ENCODE measurements around the gene CCDC40.

DNA sequence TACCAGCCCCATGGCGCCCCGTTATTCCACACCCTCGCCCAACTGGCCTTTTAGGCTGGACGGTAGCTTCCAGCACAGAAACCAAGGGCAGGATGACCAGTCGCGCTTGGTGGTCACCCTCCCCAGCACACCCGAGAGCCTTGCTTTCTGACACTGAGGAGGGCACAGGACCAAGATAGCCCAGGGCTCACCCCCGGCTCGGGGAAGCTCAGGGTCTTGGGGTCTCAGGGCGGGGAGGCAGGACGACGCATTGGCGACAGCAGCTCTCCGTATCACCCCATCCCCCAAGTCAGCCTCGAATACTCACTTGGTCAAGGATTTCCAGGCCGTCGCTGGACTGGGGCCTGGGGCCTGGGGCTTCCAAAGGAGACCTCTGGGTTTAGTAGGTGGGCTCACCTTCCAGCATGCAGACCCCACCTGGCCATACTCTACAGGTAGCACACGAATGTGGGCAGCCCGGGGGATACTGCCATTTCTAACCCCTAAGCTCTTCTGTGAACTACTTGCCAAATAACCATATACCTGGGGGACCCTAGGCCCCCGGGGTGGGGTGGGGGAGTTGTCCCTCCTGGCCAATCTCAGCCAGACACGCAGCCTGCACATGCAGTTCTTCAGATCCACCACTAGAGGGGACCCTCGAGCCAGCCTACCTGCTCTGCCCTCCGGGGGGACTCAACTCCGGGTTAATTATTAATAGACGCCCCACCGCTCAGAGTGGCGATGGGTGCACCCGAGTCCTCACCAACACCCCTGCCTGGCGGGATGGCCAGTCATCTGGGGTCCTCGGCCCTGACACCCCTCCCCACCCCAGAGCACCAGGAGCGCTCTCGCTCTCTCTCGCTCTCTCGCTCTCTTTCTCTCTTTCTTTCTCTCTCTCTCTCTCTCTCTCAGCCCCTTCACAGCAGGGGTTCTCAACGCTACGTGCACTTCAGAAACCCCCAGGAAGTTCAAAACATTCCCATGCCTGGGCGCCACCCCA, 30.8 kb upstream of the CCDC40 start:
- TF ChIP-seq, protein P1, sequence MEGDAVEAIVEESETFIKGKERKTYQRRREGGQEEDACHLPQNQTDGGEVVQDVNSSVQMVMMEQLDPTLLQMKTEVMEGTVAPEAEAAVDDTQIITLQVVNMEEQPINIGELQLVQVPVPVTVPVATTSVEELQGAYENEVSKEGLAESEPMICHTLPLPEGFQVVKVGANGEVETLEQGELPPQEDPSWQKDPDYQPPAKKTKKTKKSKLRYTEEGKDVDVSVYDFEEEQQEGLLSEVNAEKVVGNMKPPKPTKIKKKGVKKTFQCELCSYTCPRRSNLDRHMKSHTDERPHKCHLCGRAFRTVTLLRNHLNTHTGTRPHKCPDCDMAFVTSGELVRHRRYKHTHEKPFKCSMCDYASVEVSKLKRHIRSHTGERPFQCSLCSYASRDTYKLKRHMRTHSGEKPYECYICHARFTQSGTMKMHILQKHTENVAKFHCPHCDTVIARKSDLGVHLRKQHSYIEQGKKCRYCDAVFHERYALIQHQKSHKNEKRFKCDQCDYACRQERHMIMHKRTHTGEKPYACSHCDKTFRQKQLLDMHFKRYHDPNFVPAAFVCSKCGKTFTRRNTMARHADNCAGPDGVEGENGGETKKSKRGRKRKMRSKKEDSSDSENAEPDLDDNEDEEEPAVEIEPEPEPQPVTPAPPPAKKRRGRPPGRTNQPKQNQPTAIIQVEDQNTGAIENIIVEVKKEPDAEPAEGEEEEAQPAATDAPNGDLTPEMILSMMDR (conservative IDR thresholded peaks at IDR 0.05 in 1 of 2, IDR thresholded peaks at IDR 0.05 in 1 of 2; ENCODE audit: extremely low read depth in 1 of 2, insufficient read depth in 1 of 2, low read depth in 1 of 2, low read length in 2 of 2), result peak; percentile 86 to 94
- TF ChIP-seq EZH2 (IDR thresholded peaks at IDR 0.05; ENCODE audit: borderline replicate concordance, low read length), result no peak
